Occipital lobe (tissue), 2 donors: ENCODE data around the gene DLG2. TPM values are rescaled to one million over a fixed set of nuclear protein-coding genes. Genes with fewer than 3 reads are reported as not detected.
A peak's percentile ranks its signal among the peaks of the same experiment; 100 is the strongest.
"Not testable (repeated sequence)": the region's sequence is repeated elsewhere in the genome, so short reads cannot be mapped to it uniquely, and the experiment has no call there.

Source experiments
- DNase-seq: peaks from one replicate; lab custom pipeline; 2025; lab: John Stamatoyannopoulos, UW
- total RNA-seq: library from RNA; depleted of rRNA; stranded (reverse); fragments of >200 nt; gene quantifications from one replicate; pipeline ENCODE4 v1.2.3, GENCODE V29; 2014

DLG2 gene
- total RNA-seq, 1 donor from 2014 or later, result 353 TPM

- no peak for DNase-seq
Measured at GRCh38 chr11:84788220-84788619, 838.9 kb downstream of the DLG2 start.

- DNase-seq, result not testable (repeated sequence)
Measured at GRCh38 chr11:84784158-84784557, 843.0 kb downstream of the DLG2 start.

- no peak for DNase-seq
Measured at GRCh38 chr11:84780689-84781293, 846.4 kb downstream of the DLG2 start.

- no peak for DNase-seq
Measured at GRCh38 chr11:84775503-84775902, 851.6 kb downstream of the DLG2 start.

GRCh38 chr11:84763931-84764330 is 863.2 kb downstream of the DLG2 start:
- no peak for DNase-seq

- no peak for DNase-seq
Measured at GRCh38 chr11:84757711-84758110, 869.4 kb downstream of the DLG2 start.

- DNase-seq, result no peak
Measured at GRCh38 chr11:84751371-84751770, 875.8 kb downstream of the DLG2 start.

- no peak for DNase-seq
Measured at GRCh38 chr11:84747871-84748270, 879.3 kb downstream of the DLG2 start.

- DNase-seq, result no peak
Measured at GRCh38 chr11:84740050-84740449, 887.1 kb downstream of the DLG2 start.

- DNase-seq, result no peak
Measured at GRCh38 chr11:84724256-84724655, 902.9 kb downstream of the DLG2 start.

- no peak for DNase-seq
Measured at GRCh38 chr11:84722583-84723108, 904.5 kb downstream of the DLG2 start.

- DNase-seq, result no peak
Measured at GRCh38 chr11:84721561-84721961, 905.6 kb downstream of the DLG2 start.

GRCh38 chr11:84720706-84721402 is 906.3 kb downstream of the DLG2 start:
- DNase-seq, result peak; percentile 39

GRCh38 chr11:84719935-84720577 is 907.1 kb downstream of the DLG2 start:
- no peak for DNase-seq

- no peak for DNase-seq
Measured at GRCh38 chr11:84714316-84714780, 912.8 kb downstream of the DLG2 start.

- no peak for DNase-seq
Measured at GRCh38 chr11:84691830-84692229, 935.3 kb downstream of the DLG2 start.

- DNase-seq, result no peak
Measured at GRCh38 chr11:84687433-84687832, 939.7 kb downstream of the DLG2 start.

GRCh38 chr11:84686716-84687115 is 940.4 kb downstream of the DLG2 start:
- no peak for DNase-seq

- DNase-seq, result no peak
Measured at GRCh38 chr11:84685976-84686375, 941.2 kb downstream of the DLG2 start.

GRCh38 chr11:84685149-84685548 is 942.0 kb downstream of the DLG2 start:
- DNase-seq, result no peak

- DNase-seq, result no peak
Measured at GRCh38 chr11:84681456-84681855, 945.7 kb downstream of the DLG2 start.

GRCh38 chr11:84675396-84676025 is 951.6 kb downstream of the DLG2 start:
- no peak for DNase-seq
